Measurements from ENCODE around the gene ZSWIM5.
"Not testable (repeated sequence)": the region's sequence is repeated elsewhere in the genome, so short reads cannot be mapped to it uniquely, and the experiment has no call there.

ZSWIM5 gene

DNA sequence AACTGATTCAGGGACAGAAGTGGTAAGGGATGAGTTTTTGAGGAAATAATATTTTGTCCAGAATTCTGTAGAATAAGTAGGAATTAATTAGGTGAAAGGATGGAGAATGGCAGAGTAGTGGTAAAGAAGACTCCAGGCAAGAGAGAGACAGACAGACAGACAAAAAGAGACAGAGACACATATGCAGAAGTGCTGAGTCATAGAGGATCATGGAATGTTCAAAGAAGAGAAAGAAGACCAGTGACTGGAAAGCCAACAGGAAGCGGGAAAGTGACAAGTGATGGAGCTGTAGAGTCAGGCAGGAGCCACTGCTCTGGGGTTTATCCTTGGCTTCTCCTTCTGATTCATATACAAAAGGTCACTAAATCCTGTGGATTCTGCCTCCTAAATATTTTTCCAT is 108.5 kb downstream of the ZSWIM5 start:
- DNase-seq (ENCODE audit: insufficient read length), result no peak
- no peak for FAIRE-seq
- TF ChIP-seq POLR2A (IDR thresholded peaks at IDR 0.05; ENCODE audit: low read depth, low read length), result no peak
- no peak for TF ChIP-seq TAF1 (IDR thresholded peaks at IDR 0.05; ENCODE audit: borderline replicate concordance, low read depth, low read length)
- TF ChIP-seq POLR2AphosphoS5 (IDR thresholded peaks at IDR 0.05; ENCODE audit: low read depth, low read length), result no peak

DNA sequence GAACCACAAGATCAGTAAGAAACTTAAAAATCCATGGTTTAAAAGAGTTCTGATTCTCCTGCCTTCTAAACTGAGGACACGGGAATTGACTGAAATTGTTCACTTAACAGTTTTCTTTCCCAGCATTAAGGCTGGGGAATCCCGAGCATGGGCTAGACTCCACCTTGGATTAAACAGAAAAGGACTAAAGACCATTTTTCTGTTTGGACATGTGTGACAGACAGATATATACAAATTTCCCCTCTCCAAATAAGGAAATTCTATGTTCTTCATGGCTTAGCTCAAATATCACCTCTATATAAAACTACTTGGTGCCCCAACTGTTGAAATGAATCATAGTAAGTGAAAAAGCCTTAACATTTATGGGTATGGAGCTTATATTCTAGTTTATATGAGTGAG is 109.3 kb downstream of the ZSWIM5 start:
- FAIRE-seq (no peak), DNase-seq (ENCODE audit: insufficient read length) (no peak)
- no peak for TF ChIP-seq POLR2AphosphoS5 (IDR thresholded peaks at IDR 0.05; ENCODE audit: low read depth, low read length)
- TF ChIP-seq POLR2A (IDR thresholded peaks at IDR 0.05; ENCODE audit: low read depth, low read length), result no peak
- TF ChIP-seq TAF1 (IDR thresholded peaks at IDR 0.05; ENCODE audit: borderline replicate concordance, low read depth, low read length), result no peak

DNA sequence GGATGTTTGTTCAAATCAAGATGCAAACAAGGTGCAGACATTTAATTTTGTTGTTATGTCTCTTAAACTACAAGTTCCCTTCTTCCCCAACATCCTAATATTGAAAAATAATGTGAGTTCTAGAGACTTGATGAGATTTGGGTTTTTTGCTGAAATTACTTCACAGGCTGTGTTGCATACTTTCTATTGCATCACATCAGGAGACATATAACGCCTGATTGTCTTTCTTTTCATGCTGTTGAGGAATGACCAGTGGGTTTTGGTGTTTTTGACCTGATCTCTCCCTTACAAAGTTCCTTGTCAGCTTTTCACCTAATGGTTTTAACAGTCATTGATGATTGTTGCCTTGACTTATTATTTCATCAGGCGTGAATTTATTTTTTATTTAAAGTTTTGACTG is 111.0 kb downstream of the ZSWIM5 start:
- TF ChIP-seq TAF1 (IDR thresholded peaks at IDR 0.05; ENCODE audit: borderline replicate concordance, low read depth, low read length) (no peak), POLR2AphosphoS5 (IDR thresholded peaks at IDR 0.05; ENCODE audit: low read depth, low read length) (no peak), POLR2A (IDR thresholded peaks at IDR 0.05; ENCODE audit: low read depth, low read length) (no peak)
- FAIRE-seq, result no peak
- no peak for DNase-seq (ENCODE audit: insufficient read length)

DNA sequence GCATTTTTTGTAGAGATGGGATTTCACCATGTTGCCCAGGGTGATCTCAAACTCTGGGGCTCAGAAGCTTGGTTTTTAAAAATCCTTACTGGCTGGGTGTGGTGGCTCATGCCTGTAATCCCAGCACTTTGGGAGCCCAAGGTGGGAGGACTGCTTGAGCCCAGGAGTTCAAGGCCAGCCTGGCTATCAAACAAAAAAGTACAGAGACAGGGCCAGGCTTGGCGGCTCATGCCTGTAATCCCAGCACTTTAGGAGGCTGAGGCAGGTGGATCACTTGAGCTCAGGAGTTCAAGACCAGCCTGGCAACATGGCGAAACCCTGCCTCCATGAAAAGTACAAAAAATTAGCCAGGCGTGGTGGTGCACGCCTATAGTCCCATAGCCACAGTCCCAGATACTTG is 112.0 kb downstream of the ZSWIM5 start:
- not testable (repeated sequence) for FAIRE-seq

DNA sequence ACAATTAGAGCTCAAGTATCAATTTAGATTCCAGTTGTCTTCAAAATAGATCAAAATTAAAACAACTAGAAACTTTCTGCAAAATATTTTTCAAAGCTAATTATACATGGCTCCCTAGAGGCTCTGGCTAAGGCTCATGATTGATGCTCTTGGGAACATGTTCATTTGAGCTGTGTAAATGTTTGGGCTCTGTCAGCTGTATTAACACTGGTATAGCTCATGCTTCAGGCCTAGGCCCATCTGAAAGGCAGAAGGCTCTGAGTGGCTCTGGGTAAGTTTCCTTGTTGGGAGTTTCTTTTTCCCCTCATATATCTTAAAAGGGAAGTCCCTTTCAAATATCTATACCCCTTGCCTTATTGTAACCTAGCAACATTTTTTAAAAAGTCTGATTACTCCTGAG is 113.1 kb downstream of the ZSWIM5 start:
- DNase-seq (ENCODE audit: insufficient read length) (no peak), FAIRE-seq (no peak)
- TF ChIP-seq TAF1 (IDR thresholded peaks at IDR 0.05; ENCODE audit: borderline replicate concordance, low read depth, low read length) (no peak), POLR2A (IDR thresholded peaks at IDR 0.05; ENCODE audit: low read depth, low read length) (no peak), POLR2AphosphoS5 (IDR thresholded peaks at IDR 0.05; ENCODE audit: low read depth, low read length) (no peak)

More for the DNA sequence above, 112.0 kb downstream of the ZSWIM5 start:
- not testable (repeated sequence) for DNase-seq (ENCODE audit: insufficient read length)

DNA sequence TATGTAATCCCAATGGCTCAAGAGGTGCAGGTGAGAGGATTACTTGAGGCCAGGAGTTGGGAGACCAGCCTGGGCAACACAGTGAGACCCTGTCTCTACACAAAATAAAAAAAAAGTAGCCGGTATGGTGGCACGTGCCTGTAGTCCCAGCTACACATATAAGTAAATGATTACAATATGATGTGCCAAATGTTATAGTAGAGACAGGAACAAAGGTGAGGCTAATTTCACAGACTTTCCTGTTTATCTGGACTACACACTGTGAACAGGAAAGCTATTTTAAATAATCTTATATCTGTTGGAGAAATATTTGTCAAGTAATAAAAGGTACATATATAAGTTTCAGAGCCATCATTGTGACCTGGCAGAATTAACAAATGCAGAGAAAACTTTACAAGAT is 116.7 kb downstream of the ZSWIM5 start:
- no peak for TF ChIP-seq POLR2AphosphoS5 (IDR thresholded peaks at IDR 0.05; ENCODE audit: low read depth, low read length)
- TF ChIP-seq POLR2A (IDR thresholded peaks at IDR 0.05; ENCODE audit: low read depth, low read length), result no peak
- DNase-seq (ENCODE audit: insufficient read length) (no peak), FAIRE-seq (no peak)

DNA sequence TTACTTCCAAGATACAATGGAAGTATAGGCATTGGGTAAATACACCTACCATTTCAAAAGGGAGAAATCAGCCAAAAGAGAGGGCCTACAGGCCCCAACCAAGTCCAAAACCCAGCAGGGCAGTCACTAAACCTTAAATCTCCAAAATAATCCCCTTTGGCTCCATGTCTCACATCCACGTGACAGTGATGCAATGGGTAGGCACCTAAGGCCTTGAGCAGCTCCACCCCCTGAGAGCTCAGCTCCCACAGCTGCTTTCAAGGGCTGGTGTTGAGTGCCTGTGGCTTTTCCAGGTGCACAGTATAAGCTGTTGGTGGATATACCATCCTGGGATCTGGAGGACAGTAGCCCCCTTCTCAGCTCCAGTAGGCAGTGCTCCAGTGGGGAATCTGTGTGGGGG is 121.8 kb downstream of the ZSWIM5 start:
- TF ChIP-seq TAF1 (IDR thresholded peaks at IDR 0.05; ENCODE audit: borderline replicate concordance, low read depth, low read length) (no peak), POLR2A (IDR thresholded peaks at IDR 0.05; ENCODE audit: low read depth, low read length) (no peak), POLR2AphosphoS5 (IDR thresholded peaks at IDR 0.05; ENCODE audit: low read depth, low read length) (no peak)
- DNase-seq (ENCODE audit: insufficient read length) (no peak), FAIRE-seq (no peak)

DNA sequence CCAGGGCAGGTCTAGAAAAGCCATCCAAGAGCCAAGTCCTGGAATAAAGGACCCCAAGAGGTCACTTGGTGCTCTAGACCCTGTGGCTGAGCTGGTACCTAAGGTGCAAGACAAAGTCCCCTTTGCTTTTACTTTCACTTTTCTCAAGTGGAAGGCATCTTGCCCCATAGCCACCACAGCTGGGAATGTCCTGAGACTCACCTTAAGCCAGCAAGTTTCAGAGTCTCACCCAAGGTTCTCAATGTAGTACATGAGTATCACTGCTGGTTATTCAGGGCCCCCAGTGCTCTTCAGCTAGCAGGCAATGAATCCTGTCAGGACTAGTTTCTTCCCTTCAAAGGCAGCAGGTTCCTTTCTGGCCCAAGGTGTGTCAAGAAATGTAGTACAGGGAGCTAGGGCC is 126.9 kb downstream of the ZSWIM5 start:
- DNase-seq (ENCODE audit: insufficient read length) (no peak), FAIRE-seq (no peak)
- TF ChIP-seq POLR2A (IDR thresholded peaks at IDR 0.05; ENCODE audit: low read depth, low read length), result no peak

DNA sequence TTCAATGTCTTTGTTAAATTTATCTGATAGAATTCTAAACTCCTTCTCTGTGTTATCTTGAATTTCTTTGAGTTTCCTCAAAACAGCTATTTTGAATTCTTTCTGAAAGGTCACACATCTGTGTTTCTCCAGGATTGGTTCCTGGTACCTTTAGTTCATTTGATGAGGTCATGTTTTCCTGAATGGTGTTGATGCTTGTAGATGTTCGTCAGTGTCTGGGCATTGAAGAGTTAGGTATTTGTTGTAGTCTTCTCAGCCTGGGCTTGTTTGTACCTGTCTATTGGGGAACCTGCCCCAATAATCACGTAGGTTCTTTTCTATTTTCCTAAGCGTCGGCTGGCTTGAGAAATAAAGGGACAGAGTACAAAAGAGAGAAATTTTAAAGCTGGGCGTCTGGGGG is 129.4 kb downstream of the ZSWIM5 start:
- FAIRE-seq; DNase-seq (ENCODE audit: insufficient read length): not testable (repeated sequence)

DNA sequence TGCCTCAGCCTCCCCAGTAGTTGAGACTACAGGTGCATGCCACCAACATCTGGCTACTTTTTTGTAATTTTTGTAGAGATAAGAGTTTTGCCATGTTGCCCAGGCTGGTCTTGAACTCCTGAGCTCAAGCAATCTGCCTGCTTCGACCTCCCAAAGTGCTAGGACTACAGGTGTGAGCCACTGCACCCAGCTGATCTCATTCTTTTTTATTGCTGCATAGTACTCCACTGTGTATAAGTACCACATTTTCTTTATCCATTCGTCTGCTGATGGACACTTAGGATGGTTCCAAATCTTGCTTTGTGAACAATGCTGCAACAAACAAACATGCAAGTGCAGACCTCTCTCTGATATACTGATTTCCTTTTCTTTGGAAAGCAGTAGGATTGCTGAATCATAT is 134.8 kb downstream of the ZSWIM5 start:
- TF ChIP-seq POLR2AphosphoS5 (IDR thresholded peaks at IDR 0.05; ENCODE audit: low read depth, low read length) (no peak), POLR2A (IDR thresholded peaks at IDR 0.05; ENCODE audit: low read depth, low read length) (no peak), TAF1 (IDR thresholded peaks at IDR 0.05; ENCODE audit: borderline replicate concordance, low read depth, low read length) (no peak)
- no peak for FAIRE-seq
- no peak for DNase-seq (ENCODE audit: insufficient read length)

DNA sequence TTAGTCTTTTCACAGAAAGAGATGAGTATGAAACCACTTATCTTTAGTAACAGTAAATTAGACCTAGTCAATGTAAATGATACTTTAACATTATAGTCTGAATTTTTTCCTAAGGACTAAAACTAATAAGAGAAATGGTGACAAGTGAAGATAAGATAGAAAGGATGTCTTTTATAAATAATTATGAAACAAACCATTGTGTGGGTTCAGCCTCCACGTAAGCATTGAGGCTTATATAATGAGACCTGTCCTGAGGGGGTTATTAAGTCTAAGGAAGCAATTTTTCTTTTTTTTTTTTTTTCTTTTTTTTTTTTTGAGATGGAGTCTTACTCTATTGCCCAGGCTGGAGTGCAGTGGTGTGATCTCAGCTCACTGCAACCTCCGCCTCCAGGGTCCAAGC is 138.6 kb downstream of the ZSWIM5 start:
- DNase-seq (ENCODE audit: insufficient read length), result no peak
- no peak for TF ChIP-seq POLR2AphosphoS5 (IDR thresholded peaks at IDR 0.05; ENCODE audit: low read depth, low read length)
- TF ChIP-seq POLR2A (IDR thresholded peaks at IDR 0.05; ENCODE audit: low read depth, low read length), result no peak
- TF ChIP-seq TAF1 (IDR thresholded peaks at IDR 0.05; ENCODE audit: borderline replicate concordance, low read depth, low read length), result no peak
- FAIRE-seq, result no peak

DNA sequence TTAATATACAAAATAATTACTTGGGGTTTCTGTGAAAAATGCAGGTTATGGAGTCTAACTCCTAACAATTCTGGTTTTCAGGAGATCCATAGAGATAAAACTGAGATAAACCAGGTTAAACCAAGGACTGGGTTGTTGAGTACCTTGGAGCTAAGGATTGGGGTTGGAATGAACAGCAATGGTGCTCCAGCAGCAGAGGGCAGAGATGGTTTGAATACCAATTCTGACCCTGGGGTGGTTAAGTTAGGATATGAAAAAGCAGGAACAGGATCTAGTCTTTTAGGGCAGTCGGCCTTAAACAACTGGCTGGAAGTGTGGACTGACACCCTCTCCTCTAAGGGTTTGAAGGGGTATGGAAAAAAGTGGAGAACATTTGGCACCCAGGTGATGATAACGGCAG is 141.3 kb downstream of the ZSWIM5 start:
- DNase-seq (ENCODE audit: insufficient read length) (no peak), FAIRE-seq (no peak)
- TF ChIP-seq TAF1 (IDR thresholded peaks at IDR 0.05; ENCODE audit: borderline replicate concordance, low read depth, low read length), result no peak

DNA sequence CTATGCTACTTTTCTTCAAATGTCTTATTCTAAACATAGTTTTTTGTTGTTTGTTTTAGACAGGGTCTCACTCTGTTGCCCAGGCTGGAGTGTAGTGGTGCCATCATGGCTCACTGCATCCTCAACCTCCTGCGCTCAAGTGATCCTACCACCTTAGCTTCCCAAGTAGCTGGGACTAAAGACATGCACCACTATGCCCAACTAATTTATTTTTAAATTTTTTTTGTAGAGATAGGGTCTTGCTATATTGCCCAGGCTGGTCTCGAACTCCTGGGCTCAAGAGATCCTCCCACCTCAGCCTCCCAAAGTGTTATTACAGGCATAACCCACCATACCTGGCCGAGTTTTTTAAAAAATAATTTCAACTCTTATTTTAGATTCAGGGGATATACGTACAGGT is 143.9 kb downstream of the ZSWIM5 start:
- not testable (repeated sequence) for DNase-seq (ENCODE audit: insufficient read length); FAIRE-seq

DNA sequence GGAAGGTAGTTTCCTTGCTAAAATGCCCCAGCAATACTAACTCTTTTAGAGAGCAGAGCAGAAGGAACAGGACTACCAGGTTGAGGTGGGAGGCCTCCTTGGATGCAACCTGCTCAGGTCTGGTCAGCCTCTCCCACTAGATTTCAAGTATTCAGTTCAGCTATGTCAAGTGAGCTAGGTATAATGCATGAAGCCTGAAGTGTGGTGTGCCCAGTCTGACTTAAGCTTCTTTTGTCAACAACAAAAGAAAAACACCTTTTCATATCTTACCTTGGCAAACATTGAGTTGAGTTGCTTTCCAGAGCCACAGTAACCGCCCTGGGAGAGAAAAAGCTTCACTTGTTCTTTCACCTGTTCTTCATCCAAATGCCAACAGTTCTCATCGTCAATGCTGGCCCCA is 146.6 kb downstream of the ZSWIM5 start:
- FAIRE-seq, result no peak

More for the DNA sequence above, 146.6 kb downstream of the ZSWIM5 start:
- no peak for DNase-seq (ENCODE audit: insufficient read length)
- TF ChIP-seq TAF1 (IDR thresholded peaks at IDR 0.05; ENCODE audit: borderline replicate concordance, low read depth, low read length) (no peak), POLR2AphosphoS5 (IDR thresholded peaks at IDR 0.05; ENCODE audit: low read depth, low read length) (no peak), POLR2A (IDR thresholded peaks at IDR 0.05; ENCODE audit: low read depth, low read length) (no peak)

Data from GM12892 (cell line).